OCI-LY1 (cell line): ENCODE measurements around the gene OSBPL5.

Experiments used
- CTCF ChIP-seq: fragments of 200-600 bp; sonication (generic), shearing (Covaris generic); IDR thresholded peaks from 2 replicates; pipeline ENCODE4 v1.5.1; 2017; ENCODE audit warnings: mild to moderate bottlenecking, antibody characterized with exemption, low read length, moderate library complexity, mixed read lengths
- EZH2 ChIP-seq: fragments of 200-600 bp; sonication (generic), shearing (Covaris generic); IDR thresholded peaks from 2 replicates; pipeline ENCODE4 v1.8.0; 2017; ENCODE audit warnings: borderline replicate concordance, mixed run types, mild to moderate bottlenecking, antibody characterized with exemption, low read length, moderate library complexity, mixed read lengths

GRCh38 chr11:3162410-3163240, 2.5 kb downstream of the OSBPL5 start:
- TF ChIP-seq CTCF (no peak), EZH2 (no peak)
